ENCODE results near the gene FBXO24. TPM values are rescaled to one million over a fixed set of nuclear protein-coding genes. Genes with fewer than 3 reads are reported as not detected.

The FBXO24 gene
- total and polyA plus RNA-seq, 9 of the 15 experiments (the other 6 are each of a cell fraction or from before 2014, with no cell fraction given), result 0.17 to 0.95 (median 0.50) TPM

GRCh38 chr7:100586266-100587025 lies at the start of gene FBXO24 (continued):
- no peak for TF ChIP-seq TAF15 (IDR thresholded peaks at IDR 0.05; ENCODE audit: low read depth, low read length)
- peak; percentile 18 for TF ChIP-seq SUPT5H (IDR thresholded peaks at IDR 0.05)
- no peak for TF ChIP-seq RBM22 (IDR thresholded peaks at IDR 0.05; ENCODE audit: low read depth, low read length, poor library complexity, severe bottlenecking)
- TF ChIP-seq DEAF1 (CRISPR knock-in tag; IDR thresholded peaks at IDR 0.05), result no peak
- TF ChIP-seq RCOR1 (IDR thresholded peaks at IDR 0.05; ENCODE audit: borderline replicate concordance in 1 of 2, low read depth in 2 of 2, low read length in 2 of 2), result 0 out of 4 replicates have a peak, but pooled peaks of 1 of the 2 experiments have one; percentile 1
- no peak for TF ChIP-seq ZNF41 (CRISPR knock-in tag; conservative IDR thresholded peaks at IDR 0.05)
- no peak for TF ChIP-seq PYGO2 (tag; IDR thresholded peaks at IDR 0.05)
- TF ChIP-seq OTX1 (CRISPR knock-in tag; IDR thresholded peaks at IDR 0.05), result no peak
- no peak for TF ChIP-seq PCBP2 (IDR thresholded peaks at IDR 0.05; ENCODE audit: low read depth, low read length, poor library complexity, severe bottlenecking)
- TF ChIP-seq NFE2L1 (tag; IDR thresholded peaks at IDR 0.05; ENCODE audit: borderline replicate concordance, low read depth), result no peak
- no peak for TF ChIP-seq ZBTB2 (IDR thresholded peaks at IDR 0.05)
- TF ChIP-seq PHTF2 (CRISPR knock-in tag; IDR thresholded peaks at IDR 0.05), result no peak
- TF ChIP-seq MBD2 (IDR thresholded peaks at IDR 0.05; ENCODE audit: borderline replicate concordance, low read depth), result peak; percentile 100
- TF ChIP-seq ZNF12 (CRISPR knock-in tag; IDR thresholded peaks at IDR 0.05), result no peak
- no peak for TF ChIP-seq ZNF280B (CRISPR knock-in tag; IDR thresholded peaks at IDR 0.05)
- TF ChIP-seq SRSF9 (IDR thresholded peaks at IDR 0.05; ENCODE audit: borderline replicate concordance, low read depth, low read length), result no peak
- no peak; the same call in 1 of the 2 replicates for TF ChIP-seq POLR2G (IDR thresholded peaks at IDR 0.05; ENCODE audit: low read depth, low read length)
- TF ChIP-seq E2F1 (CRISPR knock-in tag; IDR thresholded peaks at IDR 0.05), result no peak
- no peak for TF ChIP-seq XRCC4 (IDR thresholded peaks at IDR 0.05; ENCODE audit: extremely low read depth, insufficient read depth, insufficient read length)
- peak; percentile 98 for TF ChIP-seq ZBTB7A (IDR thresholded peaks at IDR 0.05; ENCODE audit: borderline replicate concordance, control insufficient read depth, low read depth, low read length)
- TF ChIP-seq ERF (CRISPR knock-in tag; IDR thresholded peaks at IDR 0.05), result no peak
